ENCODE results near the gene SUSD3.

The SUSD3 gene

DNA sequence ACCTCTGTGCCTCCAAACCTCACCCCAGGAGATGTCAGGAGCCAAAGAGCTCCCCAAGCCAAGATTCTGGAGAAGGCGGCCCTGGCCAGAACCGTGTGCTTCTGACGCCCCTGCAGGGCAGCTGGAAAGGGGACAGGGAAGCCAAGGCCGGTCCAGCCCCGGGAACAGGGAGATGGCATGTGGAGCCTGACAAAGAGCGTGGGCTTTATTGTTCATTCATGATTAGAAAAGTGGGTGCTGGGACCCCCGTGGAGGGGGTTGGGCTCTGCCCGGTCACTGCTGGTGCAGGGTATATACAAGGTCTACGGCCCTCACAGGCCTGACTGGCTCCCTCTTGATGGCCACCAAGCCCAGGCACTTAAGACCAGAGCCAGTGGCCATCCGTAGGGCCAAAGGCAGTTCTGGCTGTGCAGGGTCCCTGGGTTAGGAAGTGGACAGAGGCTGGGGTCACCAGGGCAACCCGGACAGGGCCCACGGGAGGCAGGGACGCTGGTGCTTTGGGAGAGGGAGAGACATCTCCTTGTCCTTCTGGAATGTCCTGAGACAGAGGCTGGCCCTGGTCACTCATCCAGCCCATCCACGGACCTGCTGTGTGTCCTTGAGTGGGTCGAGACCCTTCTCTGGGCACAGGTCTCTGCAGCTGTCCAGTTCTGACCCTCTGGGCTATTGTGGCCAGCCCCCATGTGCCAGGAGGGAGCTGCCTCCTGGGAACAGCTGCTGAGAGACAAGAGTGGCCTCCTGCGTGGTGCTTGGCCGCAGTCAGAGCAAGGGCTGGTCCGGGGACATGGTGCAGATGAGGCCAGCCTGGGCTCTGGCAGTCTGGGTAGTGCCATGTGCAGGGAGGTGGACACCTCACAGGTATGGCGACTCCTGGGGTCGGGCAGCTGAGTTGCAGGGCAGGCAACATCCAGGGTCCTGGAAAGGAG lies 63.1 kb downstream of the SUSD3 start:
- TF ChIP-seq, protein P1, sequence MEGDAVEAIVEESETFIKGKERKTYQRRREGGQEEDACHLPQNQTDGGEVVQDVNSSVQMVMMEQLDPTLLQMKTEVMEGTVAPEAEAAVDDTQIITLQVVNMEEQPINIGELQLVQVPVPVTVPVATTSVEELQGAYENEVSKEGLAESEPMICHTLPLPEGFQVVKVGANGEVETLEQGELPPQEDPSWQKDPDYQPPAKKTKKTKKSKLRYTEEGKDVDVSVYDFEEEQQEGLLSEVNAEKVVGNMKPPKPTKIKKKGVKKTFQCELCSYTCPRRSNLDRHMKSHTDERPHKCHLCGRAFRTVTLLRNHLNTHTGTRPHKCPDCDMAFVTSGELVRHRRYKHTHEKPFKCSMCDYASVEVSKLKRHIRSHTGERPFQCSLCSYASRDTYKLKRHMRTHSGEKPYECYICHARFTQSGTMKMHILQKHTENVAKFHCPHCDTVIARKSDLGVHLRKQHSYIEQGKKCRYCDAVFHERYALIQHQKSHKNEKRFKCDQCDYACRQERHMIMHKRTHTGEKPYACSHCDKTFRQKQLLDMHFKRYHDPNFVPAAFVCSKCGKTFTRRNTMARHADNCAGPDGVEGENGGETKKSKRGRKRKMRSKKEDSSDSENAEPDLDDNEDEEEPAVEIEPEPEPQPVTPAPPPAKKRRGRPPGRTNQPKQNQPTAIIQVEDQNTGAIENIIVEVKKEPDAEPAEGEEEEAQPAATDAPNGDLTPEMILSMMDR (IDR thresholded peaks at IDR 0.05) = no peak

DNA sequence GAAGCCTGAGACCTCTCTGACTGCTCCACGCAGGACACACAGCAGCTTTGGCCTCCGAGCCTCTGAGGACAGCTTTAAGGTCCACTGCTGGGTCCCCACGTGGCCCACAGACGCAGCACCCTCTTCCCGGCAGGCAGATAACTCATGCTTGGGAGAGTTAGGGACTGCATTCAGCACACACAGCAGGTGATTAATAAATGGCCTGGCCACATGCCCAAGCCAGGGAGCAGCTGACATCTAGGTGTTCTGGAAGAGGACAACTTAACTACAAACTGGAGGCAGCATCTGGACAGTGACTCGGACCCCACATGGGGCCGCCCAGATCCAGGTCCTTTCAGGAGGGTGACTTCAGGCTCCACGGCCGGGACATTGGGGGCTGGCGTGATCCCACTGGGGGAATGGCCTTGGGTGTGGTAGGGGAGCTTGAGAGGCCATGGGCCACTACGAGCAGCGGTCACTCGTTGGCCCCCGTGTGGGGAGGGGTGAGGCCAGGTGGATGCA lies 64.3 kb downstream of the SUSD3 start:
- TF ChIP-seq, protein P1 (IDR thresholded peaks at IDR 0.05) = no peak

DNA sequence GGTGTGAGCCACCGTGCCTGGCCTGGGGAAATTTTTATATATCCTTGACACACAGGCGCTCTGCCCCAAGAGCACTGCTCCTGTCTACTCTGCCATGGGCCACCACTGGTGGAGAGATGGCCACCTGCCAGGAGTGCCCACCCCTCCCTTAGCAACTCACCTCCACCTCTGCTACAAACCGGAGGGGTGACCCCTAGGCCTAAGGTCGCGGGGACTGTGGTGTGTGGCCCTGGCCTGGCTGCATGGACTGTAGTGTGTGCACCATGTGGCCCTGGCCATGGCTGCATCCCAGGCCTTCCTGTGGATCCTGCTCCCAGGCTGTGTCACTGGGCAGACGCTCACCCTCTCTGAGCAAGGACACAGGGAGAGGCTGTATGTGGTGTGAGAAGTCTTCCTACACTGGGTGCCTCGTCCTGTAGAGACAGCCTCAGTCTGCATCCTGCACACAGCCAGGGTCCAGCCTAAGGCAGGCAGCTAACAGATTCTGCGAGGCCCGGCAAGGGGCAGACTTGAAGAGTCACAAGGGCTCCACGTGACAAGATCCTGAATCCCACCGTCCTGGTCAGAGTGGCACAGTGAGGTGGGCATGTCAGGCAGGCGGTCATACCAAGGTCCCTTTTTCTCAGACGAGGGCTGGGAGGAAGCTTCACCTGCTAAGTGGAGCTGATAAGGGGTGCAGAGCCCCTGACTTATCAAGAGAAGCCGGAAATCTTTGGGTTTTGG lies 65.2 kb downstream of the SUSD3 start:
- TF ChIP-seq, protein P1 (IDR thresholded peaks at IDR 0.05) = no peak

DNA sequence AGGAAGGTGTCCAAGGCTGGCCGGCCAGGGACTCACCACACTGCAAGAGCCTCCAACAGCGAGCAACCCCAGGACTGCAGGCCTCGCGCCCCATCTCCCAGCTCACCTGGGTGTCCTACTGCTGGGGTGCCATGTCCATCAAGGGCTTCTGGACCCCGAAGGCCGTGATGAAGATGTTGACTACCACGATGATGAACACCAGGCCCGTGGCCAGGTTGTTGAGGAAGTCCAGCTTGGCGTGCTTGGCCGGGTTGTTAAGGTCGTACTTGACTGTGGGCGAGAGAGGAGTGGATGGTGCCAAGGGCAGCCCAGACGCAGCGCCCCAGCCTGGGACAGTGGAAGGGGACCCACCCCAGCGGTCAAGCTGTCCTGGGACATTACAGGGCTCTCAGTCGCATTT lies 66.3 kb downstream of the SUSD3 start:
- TF ChIP-seq, protein P1 (IDR thresholded peaks at IDR 0.05) = no peak

DNA sequence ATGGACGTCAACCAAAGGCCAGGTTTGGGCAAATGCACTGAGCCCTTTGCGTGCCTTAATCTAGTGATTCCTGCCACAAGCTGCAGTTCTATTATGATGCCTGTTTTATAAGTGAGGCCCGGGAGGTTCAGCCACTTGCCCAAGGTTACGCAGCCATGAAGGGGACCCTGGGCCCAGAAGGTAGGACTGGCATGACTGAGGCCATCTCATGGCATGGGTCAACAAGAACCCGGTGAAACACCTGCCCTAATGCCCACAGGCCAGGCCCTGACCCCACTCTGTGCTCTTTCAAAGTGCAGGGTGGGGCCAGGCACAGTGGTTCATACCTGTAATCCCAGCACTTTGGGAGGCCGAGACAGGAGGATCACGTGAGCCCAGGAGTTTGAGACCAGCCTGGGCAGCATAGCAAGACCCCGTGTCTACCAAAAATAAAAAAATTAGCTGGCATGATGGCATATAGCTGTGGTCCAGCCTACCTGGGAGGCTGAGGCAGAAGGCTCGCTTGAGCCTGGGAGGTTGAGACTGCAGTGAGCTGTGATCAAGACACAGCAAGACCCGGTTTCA lies 66.9 kb downstream of the SUSD3 start:
- TF ChIP-seq, protein P1 (IDR thresholded peaks at IDR 0.05) = no peak

DNA sequence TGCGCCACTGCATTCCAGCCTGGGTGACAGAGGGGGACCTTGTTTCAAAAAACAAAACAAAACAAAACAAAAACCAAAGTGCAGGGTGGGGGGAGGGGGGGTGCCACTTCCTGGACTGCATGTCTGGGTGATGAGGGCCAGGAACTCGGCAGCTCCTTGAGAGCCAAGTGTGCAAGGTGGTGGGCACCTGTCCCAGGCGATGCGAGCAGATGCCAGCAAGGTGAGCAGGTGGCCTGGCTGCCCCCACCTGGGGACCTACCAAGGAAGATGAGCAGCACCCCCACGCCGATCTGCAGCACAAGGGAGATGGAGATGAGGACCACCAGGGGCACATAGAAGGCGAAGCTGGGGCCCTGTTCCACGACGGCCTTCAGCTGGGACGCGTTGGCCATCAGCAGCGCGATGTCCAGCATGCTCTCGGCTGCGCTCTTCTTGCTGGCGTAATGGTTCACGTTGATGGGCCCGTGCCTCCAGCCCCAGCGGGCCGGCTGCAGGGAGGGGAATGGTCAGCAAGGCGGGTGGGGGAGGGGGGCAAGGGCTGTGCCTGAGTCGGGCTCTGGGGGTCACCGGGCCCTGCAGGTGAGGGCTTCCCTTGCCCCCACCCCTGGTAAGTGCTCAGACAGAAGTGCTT lies 67.8 kb downstream of the SUSD3 start:
- TF ChIP-seq, protein P1 (IDR thresholded peaks at IDR 0.05) = no peak

DNA sequence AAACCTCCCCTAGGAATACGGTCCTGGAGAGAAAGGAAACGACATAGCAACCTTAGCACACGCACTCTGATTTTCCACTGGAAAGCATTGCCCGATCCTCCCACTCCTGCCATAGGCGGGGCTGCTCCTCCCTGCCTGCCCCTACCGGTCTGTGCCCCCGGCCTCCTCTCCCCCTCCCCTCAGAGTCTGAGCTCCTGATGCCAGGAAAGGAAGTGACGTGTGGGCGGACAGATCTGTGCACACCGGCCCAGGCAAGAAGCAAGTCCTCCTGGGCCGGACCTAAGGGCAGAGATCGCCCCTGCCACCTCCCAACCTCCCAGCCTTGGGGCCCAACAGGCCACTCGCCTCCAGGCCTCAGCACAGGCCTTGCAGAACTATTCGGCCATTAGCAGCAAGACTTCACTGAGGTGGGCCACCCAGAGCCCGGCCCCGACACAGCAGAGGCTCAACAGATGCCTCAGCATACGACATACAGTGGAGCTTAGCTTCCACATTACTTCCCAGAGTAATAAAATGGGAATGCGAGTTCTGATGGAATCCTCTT lies 68.4 kb downstream of the SUSD3 start:
- TF ChIP-seq, protein P1 (IDR thresholded peaks at IDR 0.05) = no peak

All from LNCAP (cell line).